Heart left ventricle (tissue), 16 donors: ENCODE measurements around the gene PAWR. TPM values are rescaled to one million over a fixed set of nuclear protein-coding genes. Genes with fewer than 3 reads are reported as not detected.

ENCODE experiments used
- ATAC-seq, 4 donors: fragments of 200-7000 bp; cut with Tn5 transposase; one replicate each; pipeline ENCODE4 v1.9.1; 2020 to 2022; ENCODE audit warnings: moderate library complexity in 4 of 4, mild to moderate bottlenecking in 3 of 4, moderate number of reproducible peaks in 1 of 4
- DNase-seq, 5 donors: peaks; one replicate each; pipeline ENCODE4 v3.0.0-alpha.2; 2020
- H3K27ac ChIP-seq, 12 donors: fragments of 200-600 bp; sonication (generic) in 4 of 12; one replicate each; pipeline versions ENCODE4 v1.5.0 to v1.8.0; 2016 to 2022; ENCODE audit warnings: mild to moderate bottlenecking in 2 of 12
- H3K27me3 ChIP-seq, 9 donors: fragments of 200-600 bp; sonication (generic) in 2 of 9; one replicate each; pipeline versions ENCODE4 v1.5.1 to v1.8.0; 2016 to 2022; ENCODE audit warnings: mild to moderate bottlenecking in 3 of 9
- H3K36me3 ChIP-seq, 9 donors: fragments of 200-600 bp; sonication (generic) in 2 of 9; one replicate each; pipeline versions ENCODE4 v1.5.0 to v1.8.0; 2018 to 2022; ENCODE audit warnings: mild to moderate bottlenecking in 2 of 9
- H3K4me1 ChIP-seq, 12 donors: fragments of 200-600 bp; sonication (generic) in 4 of 12; one replicate each; pipeline versions ENCODE4 v1.5.0 to v1.8.0; 2016 to 2022; ENCODE audit warnings: mild to moderate bottlenecking in 3 of 12
- H3K4me3 ChIP-seq, 12 donors: fragments of 200-600 bp; sonication (generic) in 4 of 12; one replicate each; pipeline versions ENCODE4 v1.5.0 to v1.8.0; 2017 to 2022; ENCODE audit warnings: mild to moderate bottlenecking in 9 of 12, moderate library complexity in 4 of 12
- H3K9me3 ChIP-seq, 12 donors: fragments of 200-600 bp; sonication (generic) in 4 of 12; one replicate each; pipeline versions ENCODE4 v1.5.0 to v1.8.0; 2016 to 2022; ENCODE audit warnings: mild to moderate bottlenecking in 1 of 12
- CTCF ChIP-seq, 12 donors: fragments of 200-600 bp; sonication (generic) in 4 of 12; IDR thresholded peaks; one replicate each; pipeline versions ENCODE4 v1.5.0 to v1.8.0; 2018 to 2022; ENCODE audit warnings: antibody characterized with exemption in 12 of 12, mild to moderate bottlenecking in 5 of 12
- POLR2A ChIP-seq, 2 donors: fragments of 450-650 bp; IDR thresholded peaks; one replicate each; pipeline ENCODE4 v1.6.1; 2017; ENCODE audit warnings: antibody characterized with exemption in 2 of 2, mild to moderate bottlenecking in 2 of 2, moderate library complexity in 2 of 2
- WGBS, 4 donors: extraction: QIAGEN DNeasy Blood & Tissue Kit in 2 of 4; methylation state at CpG; one replicate each; pipeline versions ENCODE4 v1.1.5 to v1.1.7; 2013 to 2018; 5-methylcytosine and 5-hydroxymethylcytosine counted together
- intact Hi-C, 10 donors: fragments of 100-400 bp; cut with DNase I; formaldehyde crosslinking; loops; one replicate each; pipeline versions ENCODE4 v1.11.1 to v1.14.2; 2022
- polyA plus RNA-seq, 2 donors: library from polyadenylated mRNA; stranded (reverse); fragments of 200-250 nt; gene quantifications; one replicate each; pipeline ENCODE4 v1.2.3, GENCODE V29; 2013
- total RNA-seq, 9 donors: library from RNA; depleted of rRNA in 2 of 9; stranded (reverse); fragments of >200 nt in 2 of 9; fragmentation: NEBNext Ultra II Directional in 3 of 9; extraction: Animal tissue kit (Norgen Biotek cat#: 25700) in 3 of 9; gene quantifications; one replicate each; pipeline versions ENCODE4 v1.1.0 to v1.2.4, GENCODE V29; 2016 to 2023
- donor health status: ischemic (EF 13 %, LVEDD 7.1; RV severe dilation, severe dysfunction).
- donor health status: healthy with polysubstance abuse.
- donor health status: DM: no; HTN: yes; CAD: no.
- donor health status: DM: no; HTN: no; CAD: no.
- donor health status: ischemic (EF 25% LVEDD 6.9; RV normal size, moderate dysfunction).
- donor health status: ischemic (EF 25% LVEDD 5.7; RV mildly dilated, moderate dysfunction).
- donor health status: healthy.
- donor health status: DM: yes; HTN: yes; CAD: no.
- donor health status: ischemic (EF 35%, LVEDD 5.7; RV mildly dilated, moderate dysfunction).
- donor health status: nonischemic (EF 11% LVEDD 7.7; RV severe dilation, severe dysfunction).
- donor health status: DM: yes; HTN: yes; CAD: no.
- donor health status: PGD.
- donor health status: ischemic (EF 29% LVEDD 5.4; RV normal size, mild dysfunction).
- donor health status: nonischemic (EF 23%, LVEDD 6.1; RV moderate dilation, normal function).

Gene PAWR
- total and polyA plus RNA-seq, 11 donors: 4.8 to 29.0 (median 11.0) TPM

GRCh38 chr12:79537675-79538074, 153.1 kb downstream of the PAWR start:
- TF ChIP-seq CTCF (IDR thresholded peaks at IDR 0.05): no peak
- no peak for TF ChIP-seq POLR2A (IDR thresholded peaks at IDR 0.05)
- ATAC-seq (no peak), DNase-seq (no peak)
- 89 to 92% (median 91%) methylated on average over 3 of the region's 3 CpGs for WGBS, 4 donors
- Histone ChIP-seq H3K9me3 (no peaks in the 10 kb centered on the region), H3K4me3 (no peak overlapping the region), H3K27me3 (no peaks in the 10 kb centered on the region), H3K36me3 (no peaks in the 10 kb centered on the region), H3K27ac (no peak overlapping the region), H3K4me1 (no peaks in the 10 kb centered on the region)
- intact Hi-C loops: no loop called here

- TF ChIP-seq POLR2A (IDR thresholded peaks at IDR 0.05) (no peak), CTCF (IDR thresholded peaks at IDR 0.05) (no peak)
- DNase-seq (no peak), ATAC-seq (no peak)
- no peaks in the 10 kb centered on the region for H3K36me3 ChIP-seq
- WGBS, 4 donors: 88 to 98% (median 96%) methylated on average over 2 of the region's 2 CpGs
- no peaks in the 10 kb centered on the region for H3K9me3 ChIP-seq
- intact Hi-C loops: no loop called here
- H3K27ac ChIP-seq: no peak overlapping the region
- no peak overlapping the region for H3K4me3 ChIP-seq
- H3K4me1 ChIP-seq: no peaks in the 10 kb centered on the region
- no peaks in the 10 kb centered on the region for H3K27me3 ChIP-seq
Observed at GRCh38 chr12:79535751-79536150, 155.0 kb downstream of the PAWR start.

Other genes with a start within 250 kb of the PAWR start
- 10 to 100 TPM; 42.3 to 77.8 (median 54.9) TPM for gene PPP1R12A, start 244.1 kb upstream of the PAWR start, total RNA-seq
- 10 to 100 TPM; 16.8 to 20.0 TPM for gene PPP1R12A, start 244.1 kb upstream of the PAWR start, polyA plus RNA-seq